Measurements from ENCODE around the gene SEPTIN10.

The SEPTIN10 gene

GRCh38 chr2:109535217-109535946 lies 78.4 kb downstream of the SEPTIN10 start:
- H3K9me2 ChIP-seq (replicated peaks; ENCODE audit: low read depth, low read length), result no peaks in the 10 kb centered on the region
- H3K36me3 ChIP-seq (ENCODE audit: insufficient read depth, low read length), result no peaks in the 10 kb centered on the region
- TF ChIP-seq CTCF (conservative IDR thresholded peaks at IDR 0.05; ENCODE audit: low read length), result no peak
- no peak for TF ChIP-seq EZH2phosphoT487 (IDR thresholded peaks at IDR 0.05; ENCODE audit: borderline replicate concordance)
- no peaks in the 10 kb centered on the region for H3K79me2 ChIP-seq (ENCODE audit: insufficient read depth, low read length)
- H3K4me2 ChIP-seq (ENCODE audit: low read depth, low read length, poor library complexity, severe bottlenecking), result no peak overlapping the region
- no peaks in the 10 kb centered on the region for H3F3A ChIP-seq (ENCODE audit: low read depth)
- H3K4me1 ChIP-seq (ENCODE audit: insufficient read depth, low read length, poor library complexity, severe bottlenecking), result no peaks in the 10 kb centered on the region
- no peaks in the 10 kb centered on the region for H4K20me1 ChIP-seq (ENCODE audit: insufficient read depth, low read length, poor library complexity, severe bottlenecking)
- H3K4me3 ChIP-seq (ENCODE audit: low read length, poor library complexity, severe bottlenecking), result no peak overlapping the region
- H3K9me3 ChIP-seq (ENCODE audit: insufficient read depth, low read depth, low read length), result no peaks in the 10 kb centered on the region
- no peak overlapping the region for H3K9ac ChIP-seq (ENCODE audit: low read depth, low read length, poor library complexity, severe bottlenecking)
- no peaks in the 10 kb centered on the region for H3K27me3 ChIP-seq (ENCODE audit: insufficient read depth, low read length, poor library complexity, severe bottlenecking)
- H2AFZ ChIP-seq (ENCODE audit: low read length), result no peak overlapping the region

GRCh38 chr2:109533823-109534222 lies 79.9 kb downstream of the SEPTIN10 start:
- H3K9ac ChIP-seq (ENCODE audit: low read depth, low read length, poor library complexity, severe bottlenecking), result no peak overlapping the region
- no peak for TF ChIP-seq EZH2phosphoT487 (IDR thresholded peaks at IDR 0.05; ENCODE audit: borderline replicate concordance)
- TF ChIP-seq CTCF (conservative IDR thresholded peaks at IDR 0.05; ENCODE audit: low read length), result no peak
- H3K4me1 ChIP-seq (ENCODE audit: insufficient read depth, low read length, poor library complexity, severe bottlenecking), result no peaks in the 10 kb centered on the region
- H3K4me3 ChIP-seq (ENCODE audit: low read length, poor library complexity, severe bottlenecking), result no peak overlapping the region
- no peaks in the 10 kb centered on the region for H4K20me1 ChIP-seq (ENCODE audit: insufficient read depth, low read length, poor library complexity, severe bottlenecking)
- H3K79me2 ChIP-seq (ENCODE audit: insufficient read depth, low read length), result no peaks in the 10 kb centered on the region
- no peaks in the 10 kb centered on the region for H3K27me3 ChIP-seq (ENCODE audit: insufficient read depth, low read length, poor library complexity, severe bottlenecking)
- no peaks in the 10 kb centered on the region for H3K9me3 ChIP-seq (ENCODE audit: insufficient read depth, low read depth, low read length)
- no peaks in the 10 kb centered on the region for H3K36me3 ChIP-seq (ENCODE audit: insufficient read depth, low read length)
- H2AFZ ChIP-seq (ENCODE audit: low read length), result no peak overlapping the region
- no peaks in the 10 kb centered on the region for H3K9me2 ChIP-seq (replicated peaks; ENCODE audit: low read depth, low read length)
- H3F3A ChIP-seq (ENCODE audit: low read depth), result no peaks in the 10 kb centered on the region
- no peak overlapping the region for H3K4me2 ChIP-seq (ENCODE audit: low read depth, low read length, poor library complexity, severe bottlenecking)

GRCh38 chr2:109532728-109533076 lies 81.1 kb downstream of the SEPTIN10 start:
- TF ChIP-seq CTCF (conservative IDR thresholded peaks at IDR 0.05; ENCODE audit: low read length) (no peak), EZH2phosphoT487 (IDR thresholded peaks at IDR 0.05; ENCODE audit: borderline replicate concordance) (no peak)
- Histone ChIP-seq H4K20me1 (ENCODE audit: insufficient read depth, low read length, poor library complexity, severe bottlenecking) (no peaks in the 10 kb centered on the region), H3K4me3 (ENCODE audit: low read length, poor library complexity, severe bottlenecking) (no peak overlapping the region)

More at GRCh38 chr2:109532728-109533076, 81.1 kb downstream of the SEPTIN10 start:
- H3K9me3 ChIP-seq (ENCODE audit: insufficient read depth, low read depth, low read length), result no peaks in the 10 kb centered on the region
- H3K4me1 ChIP-seq (ENCODE audit: insufficient read depth, low read length, poor library complexity, severe bottlenecking), result no peaks in the 10 kb centered on the region
- H3K36me3 ChIP-seq (ENCODE audit: insufficient read depth, low read length), result no peaks in the 10 kb centered on the region
- no peak overlapping the region for H3K9ac ChIP-seq (ENCODE audit: low read depth, low read length, poor library complexity, severe bottlenecking)
- no peaks in the 10 kb centered on the region for H3K9me2 ChIP-seq (replicated peaks; ENCODE audit: low read depth, low read length)
- H3F3A ChIP-seq (ENCODE audit: low read depth), result no peaks in the 10 kb centered on the region
- no peaks in the 10 kb centered on the region for H3K79me2 ChIP-seq (ENCODE audit: insufficient read depth, low read length)
- H2AFZ ChIP-seq (ENCODE audit: low read length), result no peak overlapping the region
- H3K27me3 ChIP-seq (ENCODE audit: insufficient read depth, low read length, poor library complexity, severe bottlenecking), result no peaks in the 10 kb centered on the region
- H3K4me2 ChIP-seq (ENCODE audit: low read depth, low read length, poor library complexity, severe bottlenecking), result no peak overlapping the region

Data from Loucy (cell line).